ENCODE measurements around the gene JUN. TPM values are rescaled to one million over a fixed set of nuclear protein-coding genes. Genes with fewer than 3 reads are reported as not detected.

JUN gene
- total RNA-seq, 1 experiment from 2014 or later, result 14.2 TPM

GRCh38 chr1:58765441-58765840, 18.4 kb downstream of the JUN start:
- no peak overlapping the region for H2BK15ac ChIP-seq (ENCODE audit: low read depth, low read length)
- H3K56ac ChIP-seq (ENCODE audit: insufficient read length, low read depth, low read length), result no peak overlapping the region
- no peak overlapping the region for H3K14ac ChIP-seq (ENCODE audit: insufficient read depth, low read length)
- no peaks in the 10 kb centered on the region for H3K79me2 ChIP-seq (ENCODE audit: insufficient read depth, low read length)
- peaks cover 2% of the 10 kb centered on the region; the same call in 1 of the 2 replicates for H3K27me3 Mint-ChIP-seq (ENCODE audit: low read depth)
- H4K5ac ChIP-seq (ENCODE audit: insufficient read length, low read depth, low read length), result no peak overlapping the region
- H4K8ac ChIP-seq (replicated peaks; ENCODE audit: insufficient read length, low read depth, low read length), result no peak overlapping the region
- H3K27ac Mint-ChIP-seq, result no peak overlapping the region
- no peaks in the 10 kb centered on the region for H3K36me3 Mint-ChIP-seq (ENCODE audit: insufficient read depth in 1 of 3, low read depth in 3 of 3)
- H2BK20ac ChIP-seq (ENCODE audit: low read depth, low read length, poor library complexity, severe bottlenecking), result no peak overlapping the region
- no peak overlapping the region for H4K91ac ChIP-seq (ENCODE audit: insufficient read length, low read depth, low read length)
- H3K4me1 ChIP-seq (ENCODE audit: insufficient read depth, low read length), result no peaks in the 10 kb centered on the region
- no peak overlapping the region for H2AFZ ChIP-seq (ENCODE audit: low read length)
- no peaks in the 10 kb centered on the region for H3K79me1 ChIP-seq (ENCODE audit: insufficient read depth, low read depth, low read length, poor library complexity, severe bottlenecking)
- H3T11ph ChIP-seq (ENCODE audit: low read length), result no peak overlapping the region
- no peak for TF ChIP-seq CTCF (conservative IDR thresholded peaks at IDR 0.05)
- H3K27ac ChIP-seq (ENCODE audit: insufficient read length, low read depth, low read length), result no peak overlapping the region
- no peak overlapping the region for H3K4me3 Mint-ChIP-seq
- H3K9ac ChIP-seq (ENCODE audit: extremely low read depth, insufficient read length, low read length), result no peak overlapping the region
- no peak overlapping the region for H2AK5ac ChIP-seq (ENCODE audit: insufficient read length, low read length)
- H3K23me2 ChIP-seq (ENCODE audit: insufficient read length, low read depth, low read length, poor library complexity, severe bottlenecking), result no peaks in the 10 kb centered on the region
- no peaks in the 10 kb centered on the region for H3K9me3 ChIP-seq (ENCODE audit: control insufficient read depth, low read depth, low read length)
- no peak overlapping the region for H3K4ac ChIP-seq (ENCODE audit: low read depth, low read length)
- no peaks in the 10 kb centered on the region for H3K9me3 Mint-ChIP-seq
- H3K23ac ChIP-seq (ENCODE audit: insufficient read length, low read depth, low read length), result no peak overlapping the region
- peaks cover 8 to 13% of the 10 kb centered on the region in 2 experiments for H3K4me1 Mint-ChIP-seq
- no peak overlapping the region for H2BK5ac ChIP-seq (ENCODE audit: insufficient read length, low read length)
- no peaks in the 10 kb centered on the region for H4K20me1 ChIP-seq (ENCODE audit: control insufficient read depth, insufficient read depth, insufficient read length)
- no peak for DNase-seq
- no peak overlapping the region for H2BK120ac ChIP-seq (ENCODE audit: low read depth, low read length, poor library complexity, severe bottlenecking)
- H3K27me3 ChIP-seq (ENCODE audit: insufficient read depth, low read length), result no peaks in the 10 kb centered on the region
- no peak overlapping the region for H3K4me2 ChIP-seq (ENCODE audit: insufficient read depth, insufficient read length, low read length)
- WGBS (ENCODE audit: extremely low coverage, insufficient read length, low lambda C conversion rate), result no CpG with 5 or more reads among the region's 2 CpGs
- H3K18ac ChIP-seq (ENCODE audit: insufficient read length, low read depth, low read length), result no peak overlapping the region
- no peak overlapping the region for H2BK12ac ChIP-seq (ENCODE audit: insufficient read length, low read depth, low read length)

Measured in H9 (cell line).